Measurements from ENCODE around the gene TVP23A.
"Not testable (repeated sequence)": the region's sequence is repeated elsewhere in the genome, so short reads cannot be mapped to it uniquely, and the experiment has no call there.

TVP23A gene

DNA sequence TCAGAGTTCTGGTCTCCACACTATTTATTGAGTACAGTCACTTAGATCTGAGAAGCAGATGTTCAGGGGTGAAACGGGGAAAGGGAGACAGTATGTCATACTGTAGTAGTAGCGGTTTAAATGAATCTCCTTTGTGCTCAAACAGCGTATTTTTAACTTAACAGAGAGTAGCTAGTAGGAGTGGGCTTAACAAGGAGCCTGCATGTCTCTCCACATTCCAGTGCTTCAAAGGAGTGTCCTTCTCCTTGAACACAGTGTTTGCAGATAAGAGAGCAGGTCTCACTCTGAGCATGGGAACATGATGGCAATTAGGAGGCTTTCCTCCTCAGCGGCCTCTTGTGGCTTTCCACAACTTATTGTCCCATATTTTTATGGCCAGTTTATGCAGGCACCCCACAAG, 30.0 kb downstream of the TVP23A start:
- not testable (repeated sequence) for H3K27ac Mint-ChIP-seq; H3K4me3 Mint-ChIP-seq; H3K27me3 Mint-ChIP-seq; H3K36me3 Mint-ChIP-seq (ENCODE audit: low read depth); H3K9me3 Mint-ChIP-seq; H3K4me1 Mint-ChIP-seq (ENCODE audit: low read depth)

DNA sequence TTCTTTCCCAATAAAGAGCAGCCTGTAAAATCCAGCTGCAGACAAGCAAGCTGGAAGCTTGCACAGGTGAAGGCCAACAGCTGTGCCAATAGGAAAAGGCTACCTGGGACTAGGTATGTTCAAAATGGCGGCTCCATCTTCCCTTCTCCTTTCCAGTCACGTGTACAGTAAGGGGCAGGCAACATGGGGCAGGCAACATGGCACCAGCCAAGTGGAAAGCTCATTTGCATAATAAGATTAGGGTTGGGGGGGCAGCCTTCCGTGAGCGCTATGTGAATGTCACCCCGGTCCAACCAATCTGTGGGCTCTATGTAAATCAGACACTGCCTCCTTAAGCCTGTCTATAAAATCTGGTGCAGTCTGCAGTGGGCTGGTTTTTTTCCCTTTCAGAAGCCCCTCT, 31.3 kb downstream of the TVP23A start:
- Mint-ChIP-seq H3K27ac (no peak overlapping the region), H3K4me1 (ENCODE audit: low read depth) (no peaks in the 10 kb centered on the region), H3K9me3 (no peaks in the 10 kb centered on the region), H3K36me3 (ENCODE audit: low read depth) (no peaks in the 10 kb centered on the region), H3K27me3 (peaks cover 4% of the 10 kb centered on the region), H3K4me3 (no peak overlapping the region)

DNA sequence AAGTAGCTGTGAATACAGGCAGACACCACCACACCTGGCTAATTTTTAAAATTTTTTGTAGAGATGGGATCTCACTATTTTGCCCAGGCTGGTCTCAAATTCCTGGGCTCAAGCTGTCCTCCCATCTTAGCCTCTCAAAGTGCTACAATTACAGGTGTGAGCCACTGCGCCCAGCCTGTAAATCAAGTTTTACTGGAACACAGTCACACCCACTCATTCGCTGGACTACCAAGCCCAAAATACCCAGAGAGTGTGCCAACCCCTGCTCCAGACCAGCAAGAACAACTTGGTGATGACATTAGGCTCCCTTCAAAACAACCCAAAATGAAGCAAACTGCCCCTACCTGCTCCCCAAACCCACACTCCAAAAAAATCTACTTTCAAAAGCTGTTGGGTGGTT, 36.0 kb downstream of the TVP23A start:
- no peak overlapping the region for H3K27ac Mint-ChIP-seq
- no peaks in the 10 kb centered on the region for H3K27me3 Mint-ChIP-seq
- H3K4me3 Mint-ChIP-seq = no peak overlapping the region
- H3K4me1 Mint-ChIP-seq (ENCODE audit: low read depth) = peaks cover 5% of the 10 kb centered on the region
- no peaks in the 10 kb centered on the region for H3K9me3 Mint-ChIP-seq
- H3K36me3 Mint-ChIP-seq (ENCODE audit: low read depth) = no peaks in the 10 kb centered on the region

DNA sequence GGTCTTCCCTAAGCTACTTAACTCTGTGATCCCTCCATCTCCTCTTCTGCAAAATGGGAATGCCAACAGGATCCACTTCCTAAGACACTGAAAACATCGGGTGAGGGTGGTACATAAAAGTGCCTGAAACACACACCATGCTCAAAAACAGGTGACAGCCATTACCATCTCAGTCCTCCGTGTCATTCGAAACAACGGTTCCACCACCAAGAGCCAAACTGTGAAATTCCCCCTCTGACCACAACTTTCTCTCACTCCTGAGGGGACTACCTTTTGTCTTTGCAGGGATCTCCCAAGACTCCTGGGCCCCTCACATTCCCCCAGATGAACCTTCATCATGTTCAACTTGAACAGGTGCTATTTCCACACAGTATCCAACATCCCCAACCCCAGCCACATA, 38.0 kb downstream of the TVP23A start:
- no peaks in the 10 kb centered on the region for H3K9me3 Mint-ChIP-seq
- H3K36me3 Mint-ChIP-seq (ENCODE audit: low read depth) = no peaks in the 10 kb centered on the region
- H3K4me1 Mint-ChIP-seq (ENCODE audit: low read depth) = peaks cover 10% of the 10 kb centered on the region
- no peak overlapping the region for H3K4me3 Mint-ChIP-seq
- no peak overlapping the region for H3K27ac Mint-ChIP-seq
- H3K27me3 Mint-ChIP-seq = no peaks in the 10 kb centered on the region

DNA sequence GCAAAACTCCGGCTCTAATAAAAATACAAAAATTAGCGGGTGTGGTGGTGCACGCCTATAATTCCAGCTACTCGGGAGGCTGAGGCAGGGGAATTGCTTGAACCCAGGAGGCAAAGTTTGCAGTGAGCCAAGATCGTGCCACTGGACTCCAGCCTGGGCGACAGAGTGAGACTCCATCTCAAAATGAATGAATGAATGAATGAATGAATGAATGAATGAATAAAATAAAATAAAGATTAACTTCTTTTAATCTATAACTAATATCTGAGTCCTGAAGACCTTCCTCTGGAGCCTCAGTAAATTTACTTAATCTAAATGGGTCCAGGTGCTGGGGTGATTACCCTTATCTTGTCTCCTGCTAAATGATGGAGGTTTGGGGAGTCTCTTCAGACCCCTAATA, 38.7 kb downstream of the TVP23A start:
- not testable (repeated sequence) for H3K36me3 Mint-ChIP-seq (ENCODE audit: low read depth); H3K27me3 Mint-ChIP-seq; H3K9me3 Mint-ChIP-seq; H3K27ac Mint-ChIP-seq; H3K4me3 Mint-ChIP-seq
- H3K4me1 Mint-ChIP-seq (ENCODE audit: low read depth) = peaks cover 16% of the 10 kb centered on the region

DNA sequence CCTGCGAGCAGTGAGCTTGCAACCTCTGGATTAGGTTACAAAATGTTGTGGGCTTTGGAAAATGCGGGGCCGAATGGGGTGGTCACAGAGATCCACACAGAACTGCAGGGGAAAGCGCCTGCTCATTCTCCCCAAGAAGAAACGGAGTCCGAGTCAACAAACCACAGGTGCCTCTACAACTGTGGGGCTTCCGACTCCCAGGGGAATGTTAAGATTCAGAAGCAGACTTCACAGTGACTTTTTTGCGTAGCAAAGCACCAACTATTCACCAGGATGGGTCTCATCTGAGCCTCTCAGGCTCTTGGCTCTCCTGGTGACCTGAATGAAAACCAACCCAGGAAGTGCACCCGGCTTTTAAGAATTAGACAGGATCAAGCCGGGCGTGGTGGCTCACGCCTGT, 41.2 kb downstream of the TVP23A start:
- Mint-ChIP-seq H3K27me3 (no peaks in the 10 kb centered on the region), H3K9me3 (no peaks in the 10 kb centered on the region), H3K27ac (no peak overlapping the region), H3K4me1 (ENCODE audit: low read depth) (peaks cover 16% of the 10 kb centered on the region), H3K4me3 (no peak overlapping the region), H3K36me3 (ENCODE audit: low read depth) (no peaks in the 10 kb centered on the region)

DNA sequence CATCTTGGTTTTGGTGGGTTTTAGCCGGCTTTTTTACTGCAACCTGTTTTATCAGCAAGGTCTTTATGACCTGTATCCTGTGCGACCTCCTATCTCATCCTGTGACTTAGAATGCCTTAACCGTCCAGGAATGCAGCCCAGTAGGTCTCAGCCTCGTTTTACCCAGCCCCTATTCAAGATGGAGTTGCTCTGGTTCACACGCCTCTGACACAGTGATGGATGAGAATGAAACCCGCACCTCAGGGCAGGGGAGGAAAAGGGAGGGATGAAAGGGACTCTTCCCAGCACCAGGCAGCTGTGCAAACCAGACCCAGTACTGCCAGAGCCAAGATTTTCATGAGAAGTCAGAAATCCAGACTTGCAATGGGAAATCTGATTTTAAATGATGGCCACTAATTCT, 41.7 kb downstream of the TVP23A start:
- not testable (repeated sequence) for H3K27ac Mint-ChIP-seq; H3K9me3 Mint-ChIP-seq; H3K27me3 Mint-ChIP-seq; H3K36me3 Mint-ChIP-seq (ENCODE audit: low read depth); H3K4me3 Mint-ChIP-seq
- peaks cover 16% of the 10 kb centered on the region for H3K4me1 Mint-ChIP-seq (ENCODE audit: low read depth)

DNA sequence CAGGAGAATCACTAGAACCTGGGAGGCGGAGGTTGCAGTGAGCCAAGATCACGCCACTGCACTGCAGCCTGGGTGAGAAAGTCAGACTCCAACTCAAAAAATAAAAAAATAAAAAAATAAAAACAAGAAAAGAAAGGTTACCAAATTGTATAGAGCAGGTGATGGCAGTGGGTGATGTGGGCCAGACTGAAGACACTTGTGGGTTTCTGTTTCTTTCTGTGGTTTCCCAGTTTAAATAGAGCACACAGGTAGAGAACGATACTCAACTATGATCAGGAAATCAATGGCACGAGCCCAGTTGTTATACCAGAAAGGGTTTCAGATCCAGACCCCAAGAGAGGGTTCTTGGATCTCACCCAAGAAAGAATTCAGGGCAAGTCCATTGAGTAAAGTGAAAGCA, 42.3 kb downstream of the TVP23A start:
- Mint-ChIP-seq H3K27me3 (no peaks in the 10 kb centered on the region), H3K9me3 (no peaks in the 10 kb centered on the region), H3K36me3 (ENCODE audit: low read depth) (no peaks in the 10 kb centered on the region), H3K27ac (no peak overlapping the region), H3K4me1 (ENCODE audit: low read depth) (peaks cover 20% of the 10 kb centered on the region), H3K4me3 (no peak overlapping the region)

DNA sequence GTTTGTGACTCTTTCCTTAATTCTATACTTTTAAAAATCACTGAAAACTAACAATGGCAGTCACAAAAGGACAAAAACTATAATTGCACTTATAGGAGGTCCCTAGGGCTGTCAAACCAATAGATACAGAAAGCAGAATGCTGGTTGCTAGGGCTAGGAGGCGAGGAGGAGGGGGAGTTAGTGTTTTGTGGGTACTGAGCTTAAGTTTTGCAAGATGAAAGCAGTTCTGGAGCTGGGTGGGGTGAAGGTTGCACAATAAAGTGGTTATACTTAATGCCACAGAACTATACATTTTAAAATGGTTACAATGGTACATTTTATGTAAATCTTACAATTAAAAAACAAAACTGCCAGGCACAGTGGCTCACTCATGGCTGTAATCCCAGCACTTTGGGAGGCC, 47.7 kb downstream of the TVP23A start:
- peaks cover 19% of the 10 kb centered on the region for H3K4me1 Mint-ChIP-seq (ENCODE audit: low read depth)
- H3K4me3 Mint-ChIP-seq = no peak overlapping the region

DNA sequence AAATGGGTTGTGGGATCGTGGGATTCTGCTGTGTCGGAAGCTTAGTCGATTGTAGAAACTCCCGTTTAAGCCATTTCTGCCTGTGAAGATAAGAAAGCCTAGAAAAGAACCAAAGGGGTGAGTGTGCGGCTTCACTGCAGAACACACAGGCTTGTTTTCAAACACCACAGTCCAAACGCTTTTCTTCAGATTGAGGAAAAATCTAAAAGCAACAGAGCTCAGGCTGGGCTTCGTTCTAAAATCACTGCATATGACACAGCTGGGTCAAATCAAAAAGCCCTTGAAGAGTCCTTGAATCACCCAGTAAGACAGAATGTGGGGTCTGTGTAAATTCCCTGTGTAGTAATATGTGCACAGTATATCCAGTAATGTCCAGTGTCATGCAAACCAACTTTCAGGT, 49.2 kb downstream of the TVP23A start:
- Mint-ChIP-seq H3K36me3 (ENCODE audit: low read depth) (peaks cover 26% of the 10 kb centered on the region), H3K4me3 (no peak overlapping the region), H3K27ac (no peak overlapping the region), H3K4me1 (ENCODE audit: low read depth) (peaks cover 25% of the 10 kb centered on the region), H3K27me3 (no peaks in the 10 kb centered on the region), H3K9me3 (no peaks in the 10 kb centered on the region)

More for the DNA sequence above, 47.7 kb downstream of the TVP23A start:
- H3K9me3 Mint-ChIP-seq = no peaks in the 10 kb centered on the region
- no peak overlapping the region for H3K27ac Mint-ChIP-seq
- H3K27me3 Mint-ChIP-seq = no peaks in the 10 kb centered on the region
- peaks cover 15% of the 10 kb centered on the region for H3K36me3 Mint-ChIP-seq (ENCODE audit: low read depth)

DNA sequence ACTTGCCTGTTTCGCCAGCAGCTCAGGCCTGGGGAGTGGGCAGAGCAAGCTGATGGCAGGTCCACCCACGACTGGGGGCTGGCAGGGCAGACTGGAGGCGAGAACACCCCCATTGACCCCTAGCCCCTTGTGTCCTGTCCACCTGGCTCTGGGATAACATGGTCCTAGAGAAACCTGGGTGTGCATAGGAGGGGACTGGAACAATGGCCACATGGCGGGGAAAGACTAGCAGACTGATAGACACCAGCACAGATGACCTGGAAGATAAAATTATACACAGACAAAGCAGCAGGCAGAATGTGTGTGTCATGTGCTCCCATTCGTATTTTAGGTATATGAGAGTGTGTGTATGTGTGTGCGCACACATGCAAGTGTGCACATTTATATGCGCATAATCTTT, 51.5 kb downstream of the TVP23A start:
- Mint-ChIP-seq H3K27me3 (no peaks in the 10 kb centered on the region), H3K27ac (no peak overlapping the region), H3K4me1 (ENCODE audit: low read depth) (peaks cover 25% of the 10 kb centered on the region), H3K4me3 (no peak overlapping the region), H3K9me3 (no peaks in the 10 kb centered on the region), H3K36me3 (ENCODE audit: low read depth) (peaks cover 47% of the 10 kb centered on the region)

DNA sequence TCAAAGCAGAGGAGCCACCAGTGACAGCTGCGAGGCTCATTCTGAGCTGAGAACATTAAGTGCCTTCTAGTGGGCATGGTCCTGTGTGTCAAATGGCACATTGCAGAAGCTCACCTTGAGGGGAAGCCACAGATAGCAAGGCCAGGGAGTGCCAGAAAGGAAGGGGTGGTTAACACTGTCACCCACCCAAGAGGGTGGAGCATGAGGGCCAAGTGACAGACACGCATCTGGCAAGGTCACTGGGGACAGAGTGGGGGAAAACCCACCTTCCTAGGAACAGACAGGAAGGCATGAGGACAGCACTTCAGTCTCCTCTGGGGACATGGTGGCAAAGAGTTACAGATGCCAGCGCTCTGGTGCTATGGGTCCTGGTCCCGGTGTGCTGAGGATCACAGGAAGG, 52.8 kb downstream of the TVP23A start:
- H3K27me3 Mint-ChIP-seq = no peaks in the 10 kb centered on the region
- H3K36me3 Mint-ChIP-seq (ENCODE audit: low read depth) = peaks cover 57% of the 10 kb centered on the region
- H3K4me3 Mint-ChIP-seq = no peak overlapping the region
- H3K9me3 Mint-ChIP-seq = no peaks in the 10 kb centered on the region
- H3K27ac Mint-ChIP-seq = peak overlapping the region; percentile 78
- peaks cover 16% of the 10 kb centered on the region for H3K4me1 Mint-ChIP-seq (ENCODE audit: low read depth)

DNA sequence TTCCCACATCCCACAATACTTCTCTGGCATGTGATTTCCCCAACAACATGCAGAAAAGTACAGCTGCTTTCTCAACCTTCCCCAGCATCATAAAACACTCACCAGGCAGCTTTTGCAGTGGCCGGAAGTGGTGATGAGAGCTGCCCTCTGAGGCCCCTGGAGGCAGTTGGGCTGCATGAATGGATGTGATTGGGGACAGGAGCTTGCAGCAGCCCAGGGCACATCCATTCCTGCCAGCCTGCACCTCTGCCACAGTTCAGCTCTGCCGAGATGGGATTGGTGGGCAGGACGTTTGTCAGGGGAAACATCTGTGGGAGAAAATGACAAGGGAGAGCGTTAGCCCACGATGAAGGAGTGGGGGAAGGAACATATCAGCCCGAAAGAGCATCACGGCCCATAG, 55.1 kb downstream of the TVP23A start:
- Mint-ChIP-seq H3K27ac (no peak overlapping the region), H3K4me3 (no peak overlapping the region), H3K27me3 (no peaks in the 10 kb centered on the region), H3K9me3 (no peaks in the 10 kb centered on the region), H3K36me3 (ENCODE audit: low read depth) (peaks cover 67% of the 10 kb centered on the region), H3K4me1 (ENCODE audit: low read depth) (peaks cover 15% of the 10 kb centered on the region)

DNA sequence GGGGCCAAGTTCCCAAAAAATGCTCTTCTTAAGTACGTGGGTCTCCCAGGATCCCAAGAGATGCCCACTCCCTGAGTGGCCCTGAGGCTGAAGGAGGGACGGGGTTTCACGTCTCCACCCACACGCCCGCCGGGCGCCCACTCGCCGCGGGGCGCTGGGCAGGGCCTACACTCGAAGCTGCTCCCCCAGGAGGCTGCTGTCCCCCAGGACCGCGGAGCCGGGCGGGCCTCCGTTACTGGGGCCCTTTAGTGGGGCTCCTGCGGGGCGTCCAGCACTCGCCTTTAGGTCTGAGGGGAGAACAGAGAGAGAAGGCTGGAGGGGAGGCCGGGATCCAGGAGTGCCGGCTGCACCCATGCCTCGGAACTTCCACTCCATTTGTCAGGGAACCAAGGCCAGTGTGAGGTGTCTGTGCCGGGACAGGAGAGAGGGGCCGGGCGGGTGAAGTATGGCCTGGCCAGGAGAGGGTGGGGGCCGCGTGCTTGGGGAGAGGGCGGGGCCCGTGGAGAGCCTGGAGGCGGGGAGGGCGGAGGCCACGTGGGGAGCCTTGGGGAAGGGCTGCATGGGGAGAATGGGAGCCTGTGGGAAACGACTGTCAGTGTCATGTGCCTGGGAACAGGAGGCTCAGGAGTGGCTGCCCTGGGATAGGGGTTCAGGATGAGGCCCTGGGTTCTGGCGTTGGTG, 56.1 kb downstream of the TVP23A start:
- Mint-ChIP-seq H3K9me3 (no peaks in the 10 kb centered on the region), H3K27ac (no peak overlapping the region), H3K4me3 (no peak overlapping the region), H3K4me1 (ENCODE audit: low read depth) (peaks cover 15% of the 10 kb centered on the region), H3K36me3 (ENCODE audit: low read depth) (peaks cover 71% of the 10 kb centered on the region), H3K27me3 (no peaks in the 10 kb centered on the region)

DNA sequence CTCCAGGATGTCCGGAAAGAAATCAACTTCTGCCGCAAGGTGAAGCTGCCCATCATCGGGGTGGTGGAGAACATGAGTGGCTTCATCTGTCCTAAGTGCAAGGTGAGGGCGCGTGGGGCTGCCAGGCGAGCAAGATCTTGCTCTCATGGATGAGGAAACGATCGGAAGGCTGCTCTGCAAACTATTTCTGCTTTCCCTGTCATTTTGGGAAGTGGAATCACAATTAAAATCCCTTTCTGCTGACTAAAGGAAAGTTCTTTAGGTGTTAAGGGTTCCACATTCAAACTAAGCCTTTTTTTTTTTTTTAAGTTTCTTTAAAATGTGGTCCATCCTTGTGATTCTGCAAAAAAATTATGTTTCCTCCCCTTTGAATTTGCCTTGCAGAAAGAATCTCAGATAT, 57.2 kb downstream of the TVP23A start:
- H3K9me3 Mint-ChIP-seq = no peaks in the 10 kb centered on the region

DNA sequence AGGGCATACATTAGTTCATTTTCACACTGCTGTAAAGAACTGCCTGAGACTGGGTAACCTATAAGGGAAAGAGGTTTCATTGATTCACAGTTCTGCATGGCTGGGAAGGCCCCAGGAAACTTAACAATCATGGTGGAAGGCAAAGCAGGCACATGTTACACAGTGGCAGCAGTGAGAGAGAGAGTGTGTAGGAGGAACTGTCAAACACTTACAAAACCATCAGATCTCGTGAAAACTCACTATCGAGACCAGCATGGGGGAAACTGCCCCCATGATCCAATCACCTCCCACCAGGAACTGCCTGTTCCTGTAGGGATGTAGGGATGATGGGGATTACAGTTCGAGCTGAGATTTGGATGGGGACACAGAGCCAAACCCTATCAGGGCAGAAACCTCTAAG, 57.7 kb downstream of the TVP23A start:
- peaks cover 81% of the 10 kb centered on the region for H3K36me3 Mint-ChIP-seq (ENCODE audit: low read depth)
- H3K27ac Mint-ChIP-seq = no peak overlapping the region
- H3K4me1 Mint-ChIP-seq (ENCODE audit: low read depth) = peaks cover 10% of the 10 kb centered on the region

More for the DNA sequence above, 57.2 kb downstream of the TVP23A start:
- peaks cover 15% of the 10 kb centered on the region for H3K4me1 Mint-ChIP-seq (ENCODE audit: low read depth)
- peaks cover 80% of the 10 kb centered on the region for H3K36me3 Mint-ChIP-seq (ENCODE audit: low read depth)
- no peak overlapping the region for H3K4me3 Mint-ChIP-seq
- H3K27ac Mint-ChIP-seq = no peak overlapping the region
- no peaks in the 10 kb centered on the region for H3K27me3 Mint-ChIP-seq

More for the DNA sequence above, 57.7 kb downstream of the TVP23A start:
- Mint-ChIP-seq H3K9me3 (no peaks in the 10 kb centered on the region), H3K27me3 (no peaks in the 10 kb centered on the region), H3K4me3 (no peak overlapping the region)

Data from stimulated activated naive CD8-positive, alpha-beta T cell treated with anti-CD3 and anti-CD28 coated beads, Interleukin-15, Interleukin-2, amounts not matched to agents 100 ng/mL and 50 ng/mL, for 24 hours (primary cell).